ENCODE measurements around the gene PPP1R16B. TPM values are rescaled to one million over a fixed set of nuclear protein-coding genes. Genes with fewer than 3 reads are reported as not detected.

PPP1R16B gene
- total RNA-seq, 1 donor from 2014 or later, result 5.3 TPM

DNA sequence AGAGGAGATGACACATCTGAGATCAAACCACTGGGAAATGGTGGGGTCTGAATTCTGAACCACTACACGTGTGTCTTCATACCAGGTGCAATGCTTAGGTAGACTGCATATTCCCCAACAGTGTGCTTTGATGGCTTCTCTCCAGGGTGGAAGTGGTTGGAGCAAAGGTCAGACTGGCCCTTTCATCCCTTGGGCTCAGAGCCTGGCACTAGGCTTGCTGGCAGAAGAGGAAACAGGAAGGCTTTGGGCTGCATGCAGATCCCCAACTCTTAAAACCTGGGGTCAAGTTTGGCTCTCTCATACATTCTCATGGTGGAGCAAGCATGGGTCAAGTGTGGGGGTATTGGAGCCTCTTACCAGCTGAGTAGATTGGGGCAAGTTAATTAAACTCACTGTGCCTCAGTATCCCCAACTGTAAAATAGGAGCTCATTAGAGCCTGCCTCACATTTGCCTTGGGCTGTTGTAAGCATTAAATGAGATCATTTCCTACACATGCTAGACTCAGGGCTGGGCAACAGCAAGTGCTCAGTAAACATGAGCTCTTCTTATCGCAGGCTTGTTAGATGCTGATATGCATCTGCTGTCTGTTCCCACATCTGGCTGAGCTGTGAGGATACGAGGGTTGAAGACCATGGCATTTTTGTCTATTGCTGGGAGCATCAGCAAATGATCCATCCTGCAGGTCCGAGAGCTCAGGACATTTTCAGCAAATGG is 69.1 kb downstream of the PPP1R16B start:
- peaks cover 9% of the 10 kb centered on the region for H3K36me3 Mint-ChIP-seq (ENCODE audit: unreplicated experiment)
- H3K4me3 Mint-ChIP-seq (ENCODE audit: unreplicated experiment), result no peak overlapping the region
- H3K9me3 Mint-ChIP-seq (ENCODE audit: unreplicated experiment), result peaks cover 8% of the 10 kb centered on the region
- H3K27ac Mint-ChIP-seq (ENCODE audit: unreplicated experiment), result no peak overlapping the region
- H3K27me3 Mint-ChIP-seq (ENCODE audit: unreplicated experiment), result peaks cover 8% of the 10 kb centered on the region
- no peak for DNase-seq
- peaks cover 25% of the 10 kb centered on the region for H3K4me1 Mint-ChIP-seq (ENCODE audit: low read depth, unreplicated experiment)
- TF ChIP-seq, protein P1, sequence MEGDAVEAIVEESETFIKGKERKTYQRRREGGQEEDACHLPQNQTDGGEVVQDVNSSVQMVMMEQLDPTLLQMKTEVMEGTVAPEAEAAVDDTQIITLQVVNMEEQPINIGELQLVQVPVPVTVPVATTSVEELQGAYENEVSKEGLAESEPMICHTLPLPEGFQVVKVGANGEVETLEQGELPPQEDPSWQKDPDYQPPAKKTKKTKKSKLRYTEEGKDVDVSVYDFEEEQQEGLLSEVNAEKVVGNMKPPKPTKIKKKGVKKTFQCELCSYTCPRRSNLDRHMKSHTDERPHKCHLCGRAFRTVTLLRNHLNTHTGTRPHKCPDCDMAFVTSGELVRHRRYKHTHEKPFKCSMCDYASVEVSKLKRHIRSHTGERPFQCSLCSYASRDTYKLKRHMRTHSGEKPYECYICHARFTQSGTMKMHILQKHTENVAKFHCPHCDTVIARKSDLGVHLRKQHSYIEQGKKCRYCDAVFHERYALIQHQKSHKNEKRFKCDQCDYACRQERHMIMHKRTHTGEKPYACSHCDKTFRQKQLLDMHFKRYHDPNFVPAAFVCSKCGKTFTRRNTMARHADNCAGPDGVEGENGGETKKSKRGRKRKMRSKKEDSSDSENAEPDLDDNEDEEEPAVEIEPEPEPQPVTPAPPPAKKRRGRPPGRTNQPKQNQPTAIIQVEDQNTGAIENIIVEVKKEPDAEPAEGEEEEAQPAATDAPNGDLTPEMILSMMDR (IDR thresholded peaks at IDR 0.05; ENCODE audit: partially characterized antibody, unreplicated experiment), result no peak

DNA sequence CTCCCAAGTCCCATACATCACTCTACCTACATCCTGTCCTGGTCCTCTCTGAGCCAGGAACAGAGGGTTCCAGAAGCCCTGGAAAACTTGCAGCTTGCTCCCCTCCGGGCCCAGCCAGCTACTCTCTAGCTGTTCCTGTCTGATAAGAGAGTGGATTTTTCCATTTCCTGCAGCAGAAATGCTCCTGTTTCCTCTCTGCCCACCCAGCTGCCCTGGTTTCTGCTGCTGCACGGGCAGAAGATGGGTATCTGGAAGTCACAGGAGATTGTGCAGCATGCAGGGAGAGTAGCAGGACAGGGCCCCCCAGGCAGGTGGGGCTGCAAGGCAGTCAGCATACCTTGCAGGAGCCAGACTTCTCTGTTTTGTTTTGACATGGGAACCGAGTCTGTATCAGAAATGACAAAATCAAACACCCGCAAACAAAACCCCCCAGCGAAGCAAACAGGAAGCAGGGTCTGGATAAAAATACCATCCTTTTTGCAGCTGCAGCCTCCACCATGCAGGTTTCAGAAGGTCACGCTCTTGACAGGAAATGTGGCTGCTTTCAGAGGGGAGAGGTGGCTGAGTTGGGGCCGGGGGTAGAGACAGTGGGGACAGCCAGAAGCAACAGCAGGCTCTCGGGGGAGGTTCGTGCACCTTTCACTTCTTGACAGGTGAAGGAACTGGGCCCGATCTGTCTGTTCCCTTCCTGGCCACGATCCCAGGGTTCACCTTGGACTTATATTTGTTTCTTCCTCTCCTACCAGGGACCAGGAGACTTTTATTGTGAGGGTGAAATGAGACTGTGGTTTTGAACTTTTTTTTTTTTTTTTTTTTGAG is 69.9 kb downstream of the PPP1R16B start:
- peaks cover 8% of the 10 kb centered on the region for H3K27me3 Mint-ChIP-seq (ENCODE audit: unreplicated experiment)

DNA sequence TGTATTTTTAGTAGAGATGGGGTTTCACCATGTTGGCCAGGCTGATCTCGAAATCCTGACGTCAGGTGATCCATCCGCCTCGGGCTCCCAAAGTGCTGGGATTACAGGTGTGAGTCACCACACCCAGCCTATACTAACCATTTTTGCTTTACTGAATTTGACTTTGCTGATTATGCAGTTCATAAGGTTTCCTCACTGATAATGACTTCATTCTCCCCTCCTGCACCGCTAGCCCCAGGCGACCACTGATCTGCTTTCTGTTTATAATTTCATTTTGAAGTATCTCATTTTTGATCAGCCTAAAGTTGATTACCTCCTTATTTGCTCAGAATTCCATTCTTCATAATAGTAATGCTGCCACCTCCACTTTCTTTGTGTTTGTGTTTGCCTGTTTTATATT is 72.0 kb downstream of the PPP1R16B start:
- Mint-ChIP-seq H3K9me3 (ENCODE audit: unreplicated experiment) (peaks cover 10% of the 10 kb centered on the region), H3K27ac (ENCODE audit: unreplicated experiment) (peak overlapping the region; percentile 20), H3K36me3 (ENCODE audit: unreplicated experiment) (peaks cover 4% of the 10 kb centered on the region), H3K4me3 (ENCODE audit: unreplicated experiment) (no peak overlapping the region), H3K4me1 (ENCODE audit: low read depth, unreplicated experiment) (peaks cover 21% of the 10 kb centered on the region), H3K27me3 (ENCODE audit: unreplicated experiment) (peaks cover 3% of the 10 kb centered on the region)
- DNase-seq, result no peak
- TF ChIP-seq, protein P1 (IDR thresholded peaks at IDR 0.05; ENCODE audit: partially characterized antibody, unreplicated experiment), result no peak

More for the DNA sequence above, 69.9 kb downstream of the PPP1R16B start:
- DNase-seq, result no peak
- Mint-ChIP-seq H3K27ac (ENCODE audit: unreplicated experiment) (no peak overlapping the region), H3K4me1 (ENCODE audit: low read depth, unreplicated experiment) (peaks cover 23% of the 10 kb centered on the region), H3K9me3 (ENCODE audit: unreplicated experiment) (peaks cover 8% of the 10 kb centered on the region), H3K36me3 (ENCODE audit: unreplicated experiment) (peaks cover 9% of the 10 kb centered on the region), H3K4me3 (ENCODE audit: unreplicated experiment) (no peak overlapping the region)
- TF ChIP-seq, protein P1 (IDR thresholded peaks at IDR 0.05; ENCODE audit: partially characterized antibody, unreplicated experiment), result no peak

DNA sequence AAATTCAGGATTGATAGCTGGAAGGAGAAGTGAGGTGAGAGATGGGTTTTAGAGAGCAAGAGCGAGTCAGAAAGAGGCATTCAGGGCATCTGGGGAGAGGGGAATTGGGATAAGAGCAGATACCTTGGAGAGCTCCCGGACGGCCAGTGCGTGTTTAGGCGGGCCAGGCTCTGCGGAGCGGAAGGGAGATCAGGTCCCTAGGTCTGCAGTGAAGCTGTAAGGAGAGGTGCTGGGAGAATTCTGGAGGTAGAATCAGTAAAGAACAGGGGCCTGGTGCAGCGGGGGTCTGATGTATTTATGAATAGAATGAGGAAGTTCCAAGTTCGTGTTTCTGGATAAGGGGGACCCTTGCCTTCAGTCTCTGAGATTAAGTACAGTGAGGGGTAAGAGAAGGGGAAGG is 73.4 kb downstream of the PPP1R16B start:
- peak overlapping the region; percentile 14 for H3K27ac Mint-ChIP-seq (ENCODE audit: unreplicated experiment)
- peaks cover 4% of the 10 kb centered on the region for H3K36me3 Mint-ChIP-seq (ENCODE audit: unreplicated experiment)
- peaks cover 4% of the 10 kb centered on the region for H3K27me3 Mint-ChIP-seq (ENCODE audit: unreplicated experiment)
- H3K9me3 Mint-ChIP-seq (ENCODE audit: unreplicated experiment), result peaks cover 19% of the 10 kb centered on the region
- peaks cover 28% of the 10 kb centered on the region for H3K4me1 Mint-ChIP-seq (ENCODE audit: low read depth, unreplicated experiment)
- TF ChIP-seq, protein P1 (IDR thresholded peaks at IDR 0.05; ENCODE audit: partially characterized antibody, unreplicated experiment), result no peak
- H3K4me3 Mint-ChIP-seq (ENCODE audit: unreplicated experiment), result no peak overlapping the region
- no peak for DNase-seq
